GM21576 (cell line): ENCODE results near the gene CEP85L.
A peak's percentile ranks its signal among the peaks of the same experiment; 100 is the strongest.

Source experiments
- ATAC-seq: cut with Tn5 transposase; IDR thresholded peaks from one replicate; pipeline ENCODE4 v1.9.1; 2021; ENCODE audit warnings: mild to moderate bottlenecking, moderate library complexity; ENCODE audit not compliant: unreplicated experiment

Gene CEP85L

GRCh38 chr6:118580585-118581419, 70.6 kb downstream of the CEP85L start:
- ATAC-seq = peak; percentile 60

DNA sequence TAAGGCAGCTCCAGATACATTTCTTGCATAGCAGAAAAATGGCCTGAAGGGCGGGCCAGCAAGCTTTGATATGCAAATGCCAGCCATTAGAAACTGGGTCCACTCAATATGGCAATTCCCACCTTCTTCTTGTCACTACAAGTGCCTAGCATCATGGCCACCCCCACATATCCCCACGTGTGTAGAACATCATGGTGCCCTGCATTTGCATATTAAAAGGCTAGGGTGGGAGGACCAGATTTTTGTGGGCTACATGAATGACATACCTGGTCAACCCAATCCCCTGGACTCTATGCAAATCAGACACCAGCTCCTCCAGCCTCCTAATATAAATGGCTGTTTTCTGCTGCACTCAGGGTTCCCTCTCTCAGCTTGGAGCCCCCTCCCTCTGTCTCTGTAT, 71.6 kb downstream of the CEP85L start:
- no peak for ATAC-seq

DNA sequence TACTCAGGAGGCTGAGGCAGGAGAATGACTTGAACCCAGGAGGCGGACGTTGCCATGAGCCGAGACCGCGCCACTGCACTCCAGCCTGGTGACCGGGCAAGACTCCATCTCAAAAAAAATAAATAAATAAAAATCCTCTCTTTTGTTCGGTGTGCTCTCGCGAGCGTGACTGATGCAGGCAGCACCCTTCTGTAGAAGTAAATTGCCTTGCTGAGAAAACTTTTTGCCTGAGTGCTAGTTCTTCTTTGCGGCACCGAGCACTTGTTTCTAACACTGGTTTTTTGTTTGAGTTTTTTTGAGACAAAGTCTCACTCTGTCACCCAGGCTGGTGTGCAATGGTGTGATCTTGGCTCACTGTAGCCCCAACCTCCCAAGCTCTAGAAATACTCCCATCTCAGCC, 72.8 kb downstream of the CEP85L start:
- ATAC-seq = no peak

DNA sequence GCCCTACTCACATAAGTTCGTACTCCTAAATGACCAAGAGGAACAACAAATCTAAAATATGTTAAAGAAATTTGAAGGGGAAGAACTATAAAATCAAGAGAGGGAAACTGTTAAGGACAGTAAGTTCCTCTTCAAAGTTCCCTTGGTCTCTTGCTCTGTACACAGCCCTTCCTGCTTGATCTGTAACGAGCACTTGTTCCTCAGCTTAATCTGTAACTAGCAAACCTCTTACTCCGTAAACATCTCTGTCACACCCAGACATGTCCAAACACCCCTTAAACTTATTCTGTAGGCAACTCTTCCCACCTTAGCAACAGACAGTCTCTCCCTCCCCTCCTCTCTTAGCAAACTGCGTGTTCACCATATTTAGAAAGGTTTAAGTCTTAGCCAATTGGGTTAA, 73.4 kb downstream of the CEP85L start:
- no peak for ATAC-seq

- no peak for ATAC-seq
These were observed 77.1 kb downstream of the CEP85L start for GRCh38 chr6:118574051-118574865.

DNA sequence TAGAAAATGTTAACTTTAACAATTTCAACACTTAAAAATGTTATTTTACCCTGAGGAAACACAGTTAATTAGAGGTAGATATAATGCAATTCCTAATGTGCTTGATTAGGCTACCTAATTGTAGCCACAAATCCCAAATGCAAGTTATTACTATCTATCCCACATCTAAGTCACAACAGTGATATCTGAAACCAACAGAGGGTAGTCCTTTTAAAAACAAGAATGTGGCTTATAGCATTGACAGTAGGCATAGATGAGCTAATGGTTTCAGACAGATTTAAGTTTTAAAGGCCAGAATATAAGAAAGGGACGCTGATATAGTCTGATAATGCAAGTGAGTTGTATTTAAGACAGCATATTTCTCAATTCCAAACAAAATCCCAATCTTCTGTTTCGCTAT, 80.3 kb downstream of the CEP85L start:
- ATAC-seq = no peak

DNA sequence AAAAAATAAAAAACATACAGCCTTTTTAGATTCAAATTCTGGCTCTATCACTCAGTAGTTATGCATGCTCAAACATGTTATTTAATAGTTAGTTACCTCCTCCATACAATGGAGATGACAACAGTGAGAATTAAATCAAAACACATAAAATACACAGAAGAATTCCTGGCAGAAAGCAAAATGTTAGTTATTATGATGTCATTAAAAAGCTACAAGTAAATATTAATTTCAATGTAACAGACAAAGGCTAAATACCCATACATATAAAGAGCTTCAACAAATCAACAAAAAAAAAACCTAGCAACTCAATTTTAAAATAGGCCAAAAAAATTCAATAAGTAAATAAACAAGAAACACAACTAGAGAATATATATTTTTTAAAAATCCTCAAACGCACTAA, 81.9 kb downstream of the CEP85L start:
- no peak for ATAC-seq

DNA sequence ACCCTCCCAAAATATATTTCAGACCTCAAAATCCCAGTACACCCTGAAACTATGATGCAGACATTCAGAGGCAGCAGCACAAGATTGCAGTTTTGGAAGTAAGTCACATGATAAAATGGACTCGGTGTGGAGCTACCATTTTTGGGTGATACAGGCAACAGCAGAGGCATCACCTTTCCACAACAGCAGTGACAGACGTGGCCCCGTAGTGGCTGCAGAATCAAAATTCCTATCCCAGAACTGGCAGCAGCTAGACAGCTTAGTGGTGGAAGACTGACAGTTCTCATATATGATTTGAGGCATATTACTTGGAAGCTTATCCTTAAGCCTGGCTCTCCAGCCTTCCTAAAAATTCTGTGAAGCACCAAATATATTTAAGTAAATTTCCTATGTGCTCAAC, 83.4 kb downstream of the CEP85L start:
- ATAC-seq = no peak

DNA sequence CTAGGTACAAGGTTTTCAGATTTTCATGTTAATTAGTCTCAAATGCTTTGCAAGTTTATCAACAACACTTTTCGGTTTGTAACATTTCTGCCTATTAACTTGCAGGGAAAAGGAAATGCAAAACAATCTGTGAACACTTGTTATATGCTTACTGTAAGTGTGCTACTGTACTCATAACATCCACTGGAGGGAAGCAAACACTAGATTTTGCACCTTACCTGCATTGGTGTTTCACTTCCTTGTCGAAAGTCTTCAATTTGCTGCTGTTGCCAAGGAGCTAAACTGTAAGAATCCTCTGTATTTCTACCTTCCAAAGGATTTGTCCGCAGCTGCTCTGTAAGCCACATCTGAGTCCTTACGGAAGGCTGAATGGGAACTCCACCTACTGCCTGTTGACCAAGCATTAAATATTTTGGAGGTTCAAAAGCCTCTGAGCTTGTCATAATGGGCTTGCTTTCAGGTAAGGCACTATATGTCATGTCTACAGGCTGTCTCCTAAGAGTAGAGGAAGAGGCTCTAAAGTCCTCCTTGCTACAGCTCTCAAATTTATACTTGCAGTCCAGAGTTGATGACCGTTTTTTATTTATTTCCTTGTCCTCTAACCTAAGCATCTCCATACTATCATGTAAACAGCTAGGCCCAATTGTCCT, 86.0 kb downstream of the CEP85L start:
- ATAC-seq = peak; percentile 99

DNA sequence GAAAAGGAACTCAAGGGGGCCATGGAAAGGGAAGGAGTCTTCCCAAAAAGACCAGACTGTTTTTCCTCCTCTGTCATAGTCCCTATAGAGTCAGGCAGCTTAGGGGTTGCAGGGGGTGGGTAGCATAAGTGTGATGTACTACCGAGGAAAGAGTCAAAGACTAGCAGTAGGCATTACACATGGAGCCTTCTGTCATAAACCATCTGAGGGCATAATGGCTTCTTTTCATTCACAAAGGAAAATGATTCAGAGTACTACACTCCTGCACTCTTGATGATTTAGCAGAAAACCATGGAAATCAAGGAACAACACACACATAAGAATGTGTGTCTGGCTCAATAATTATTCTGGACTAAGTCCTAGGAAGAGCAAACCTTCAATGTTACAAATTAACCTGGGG, 88.4 kb downstream of the CEP85L start:
- ATAC-seq = no peak

- no peak for ATAC-seq
These were observed 89.1 kb downstream of the CEP85L start for GRCh38 chr6:118562248-118562647.

- ATAC-seq = peak; percentile 59
These were observed 91.7 kb downstream of the CEP85L start for GRCh38 chr6:118559659-118560058.

- ATAC-seq = no peak
These were observed 92.8 kb downstream of the CEP85L start for GRCh38 chr6:118558464-118559217.

GRCh38 chr6:118554698-118555097, 96.7 kb downstream of the CEP85L start:
- no peak for ATAC-seq

GRCh38 chr6:118553132-118553531, 98.3 kb downstream of the CEP85L start:
- ATAC-seq = no peak

DNA sequence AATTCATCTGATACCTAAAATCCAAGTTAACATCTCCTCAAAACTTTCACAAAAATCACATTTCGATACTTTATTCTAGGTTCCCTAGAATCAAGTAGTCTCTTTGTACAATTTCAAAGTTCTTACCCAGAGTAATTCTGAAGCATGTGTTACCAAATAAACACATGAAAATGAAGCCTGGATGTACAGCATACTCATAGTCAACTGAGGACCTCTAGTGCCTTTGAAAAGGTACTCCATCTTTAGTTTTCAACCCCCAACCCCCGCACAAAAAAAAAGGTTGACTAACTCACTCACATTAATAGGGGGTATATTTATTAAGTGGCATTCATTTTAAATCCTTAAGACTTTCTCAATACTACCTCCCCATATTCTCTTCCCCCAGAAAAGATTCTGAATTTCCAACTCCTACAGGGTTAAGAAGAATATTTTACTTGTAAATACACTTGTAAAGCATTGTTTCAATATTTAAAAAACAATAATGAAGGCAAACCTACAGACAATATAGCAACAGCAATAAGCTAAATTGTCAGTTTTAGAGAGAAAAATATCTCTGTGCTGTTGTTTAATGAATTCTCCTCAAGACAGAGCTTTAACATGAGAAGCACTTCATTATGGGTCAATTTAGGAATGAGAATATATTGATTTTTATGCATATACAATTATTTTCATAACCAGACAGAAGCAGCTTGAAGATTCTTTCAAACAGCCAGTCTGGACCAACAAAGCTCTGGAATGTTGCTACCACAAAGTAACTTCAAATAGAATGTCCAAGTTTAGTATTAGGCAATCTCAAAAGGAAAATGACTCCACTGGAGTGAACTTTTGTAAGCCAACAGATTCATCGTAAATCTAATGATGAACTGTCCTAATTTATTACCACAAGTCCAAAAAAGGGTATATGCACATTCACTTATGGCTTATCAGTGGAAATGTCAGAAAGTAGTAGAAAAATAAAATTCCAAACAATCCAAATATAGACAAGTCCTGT, 100.0 kb downstream of the CEP85L start:
- peak; percentile 88 for ATAC-seq

DNA sequence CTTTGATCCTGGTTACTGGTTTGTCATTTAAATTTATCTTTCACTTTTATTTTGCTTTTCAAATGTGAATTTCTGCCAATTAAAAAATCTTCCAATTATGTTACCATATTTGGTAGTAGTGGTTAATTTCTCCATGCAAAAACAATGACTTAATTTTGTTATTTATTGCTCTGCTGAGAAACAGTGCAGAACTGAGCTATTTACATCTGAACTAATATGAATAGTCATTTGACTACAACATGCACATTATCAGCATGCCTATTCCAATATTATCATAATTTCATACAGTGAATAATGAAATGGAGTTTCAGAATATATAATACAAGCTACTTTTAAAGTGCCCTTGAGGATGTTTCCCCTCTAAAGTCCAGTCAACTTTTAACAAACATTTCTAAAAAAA, 102.8 kb downstream of the CEP85L start:
- no peak for ATAC-seq

DNA sequence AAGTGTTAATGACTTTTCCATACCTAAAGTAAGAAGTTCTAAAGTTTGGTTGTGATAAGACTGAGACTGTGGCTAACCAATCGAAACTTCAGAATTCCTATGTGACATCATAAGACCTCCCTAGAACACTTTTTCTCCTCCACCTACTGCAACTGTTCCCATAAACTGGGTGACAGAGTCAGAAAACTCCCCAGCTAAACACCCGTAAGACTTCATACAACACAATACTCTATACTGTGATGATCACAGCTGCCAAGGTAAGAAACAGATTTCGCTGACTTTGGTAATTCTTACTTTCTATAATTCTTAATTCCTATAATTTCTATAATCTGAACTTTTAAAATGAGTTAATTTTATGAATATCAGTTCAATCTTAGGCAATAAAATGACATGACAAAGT, 103.3 kb downstream of the CEP85L start, which contains the start of gene PLN:
PLN (plus strand) TSS at position 161 of the 400 bp plus-strand sequence. CDS start 10,626 bp downstream, outside the sequence.
- ATAC-seq = no peak

- ATAC-seq = no peak
These were observed 104.5 kb downstream of the CEP85L start for GRCh38 chr6:118546880-118547218.
